Endodermal cell (in vitro differentiated cells): Measurements from ENCODE around the gene KCTD1. TPM values are rescaled to one million over a fixed set of nuclear protein-coding genes. Genes with fewer than 3 reads are reported as not detected.

ENCODE experiments used
- DNase-seq: peaks from one replicate; pipeline ENCODE4 v3.0.0-alpha.2; 2017
- H3K27ac ChIP-seq: 2 replicates; pipeline ENCODE4 v1.5.1; 2013; ENCODE audit warnings: mild to moderate bottlenecking, low read depth, low read length, moderate library complexity
- H3K27me3 ChIP-seq: 2 replicates; pipeline ENCODE4 v1.6.1; 2013; ENCODE audit warnings: mild to moderate bottlenecking, low read length, moderate library complexity; ENCODE audit not compliant: insufficient read depth, control insufficient read depth, poor library complexity, severe bottlenecking
- H3K36me3 ChIP-seq: 2 replicates; pipeline ENCODE4 v1.7.0; 2013; ENCODE audit warnings: mild to moderate bottlenecking, low read length, moderate library complexity; ENCODE audit not compliant: control insufficient read depth, insufficient read depth
- H3K4me1 ChIP-seq: one replicate; pipeline ENCODE4 v1.7.0; 2013; ENCODE audit warnings: low read length; ENCODE audit not compliant: control insufficient read depth, insufficient read depth
- H3K4me3 ChIP-seq: 2 replicates; pipeline ENCODE4 v1.5.1; 2013; ENCODE audit warnings: mild to moderate bottlenecking, low read length, moderate library complexity
- H3K9ac ChIP-seq: 2 replicates; pipeline ENCODE4 v1.6.1; 2013; ENCODE audit warnings: mild to moderate bottlenecking, low read length, moderate library complexity; ENCODE audit not compliant: poor library complexity, severe bottlenecking; ENCODE audit errors: extremely low read depth
- H3K9me3 ChIP-seq: 2 replicates; pipeline ENCODE4 v1.6.1; 2013; ENCODE audit warnings: mild to moderate bottlenecking, low read length, moderate library complexity; ENCODE audit not compliant: control insufficient read depth
- H3K27ac Mint-ChIP-seq: 2 replicates; pipeline ENCODE4 v1.8.0; 2020; ENCODE audit warnings: mixed read lengths
- H3K27me3 Mint-ChIP-seq: 2 replicates; pipeline ENCODE4 v1.8.0; 2021; ENCODE audit warnings: mild to moderate bottlenecking, mixed read lengths; ENCODE audit not compliant: insufficient read depth
- H3K36me3 Mint-ChIP-seq: 2 replicates; pipeline ENCODE4 v1.8.0; 2020; ENCODE audit warnings: low read depth, mixed read lengths
- H3K4me1 Mint-ChIP-seq: 2 replicates; pipeline ENCODE4 v1.8.0; 2020; ENCODE audit warnings: mixed read lengths
- H3K4me3 Mint-ChIP-seq: 2 replicates; pipeline ENCODE4 v1.8.0; 2020; ENCODE audit warnings: mild to moderate bottlenecking, moderate library complexity, mixed read lengths
- H3K9me3 Mint-ChIP-seq: 2 replicates; pipeline ENCODE4 v1.8.0; 2020; ENCODE audit warnings: mild to moderate bottlenecking, mixed read lengths
- CTCF ChIP-seq: fragments of 200-600 bp; sonication (generic); conservative IDR thresholded peaks from 2 replicates; pipeline ENCODE4 v1.5.0; 2021; ENCODE audit warnings: antibody characterized with exemption, mild to moderate bottlenecking
- WGBS, 2 experiments: methylation state at CpG; one replicate each; pipeline versions ENCODE4 v1.1.5 to v1.1.7; 2013; ENCODE audit warnings: missing lambda C conversion rate in 2 of 2, mixed read lengths in 1 of 2; ENCODE audit not compliant: insufficient coverage in 1 of 2, insufficient read length in 1 of 2; 5-methylcytosine and 5-hydroxymethylcytosine counted together
- total RNA-seq, 2 donors: library from RNA; stranded (reverse); fragmentation: NEBNext Ultra II Directional in 1 of 2; extraction: Animal tissue kit (Norgen Biotek cat#: 25700) in 1 of 2; gene quantifications; 2 replicates in 1 of 2; 3 replicates in 1 of 2; pipeline ENCODE4 v1.2.1, GENCODE V29; 2021

Gene KCTD1
- total RNA-seq, 2 donors from 2014 or later = 6.8 to 7.3 TPM

DNA sequence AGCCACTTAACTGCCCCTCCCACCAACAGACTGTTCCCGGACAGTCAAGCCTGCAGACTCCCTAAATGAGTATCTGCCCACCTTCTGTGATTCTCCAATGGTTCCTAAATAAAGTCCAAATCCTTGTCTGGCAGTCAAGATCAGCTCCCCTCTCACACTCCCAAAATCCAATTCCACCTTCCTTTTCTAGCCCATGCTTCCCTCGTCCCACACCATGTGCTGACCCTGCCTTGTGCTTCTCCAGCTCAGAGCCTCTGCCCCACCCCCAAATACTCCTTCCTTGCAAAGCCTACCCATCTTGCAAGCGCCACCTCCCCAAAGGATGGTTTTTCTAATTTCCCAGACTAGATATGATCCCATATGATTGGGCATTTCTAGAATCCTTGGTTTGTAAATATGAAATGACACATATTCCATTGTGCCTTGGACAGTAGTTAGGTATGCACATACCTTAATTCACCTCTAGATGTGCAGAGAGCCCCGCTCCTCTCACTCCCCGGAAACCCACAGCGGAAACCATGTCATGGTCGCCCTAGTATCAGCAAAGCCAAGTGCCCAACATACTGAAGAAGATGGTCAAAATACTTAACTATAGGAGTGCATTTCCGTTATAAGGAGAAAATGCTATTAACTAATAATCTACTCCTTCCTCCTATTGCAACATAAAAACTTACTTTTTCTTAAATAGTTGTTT lies 97.2 kb downstream of the KCTD1 start:
- no peak for DNase-seq
- H3K27ac Mint-ChIP-seq = no peak overlapping the region
- H3K9me3 Mint-ChIP-seq = no peaks in the 10 kb centered on the region
- H3K36me3 Mint-ChIP-seq = no peaks in the 10 kb centered on the region
- H3K4me1 Mint-ChIP-seq = peaks cover 6% of the 10 kb centered on the region
- Histone ChIP-seq H3K4me1 (no peaks in the 10 kb centered on the region), H3K4me3 (no peak overlapping the region), H3K9me3 (no peaks in the 10 kb centered on the region), H3K27ac (no peak overlapping the region), H3K36me3 (no peaks in the 10 kb centered on the region), H3K27me3 (no peaks in the 10 kb centered on the region), H3K9ac (no peak overlapping the region)
- H3K27me3 Mint-ChIP-seq = no peaks in the 10 kb centered on the region
- WGBS, 2 experiments = 92 to 93% methylated on average over 7 to 8 of the region's 8 CpGs
- no peak overlapping the region for H3K4me3 Mint-ChIP-seq
- no peak for TF ChIP-seq CTCF

DNA sequence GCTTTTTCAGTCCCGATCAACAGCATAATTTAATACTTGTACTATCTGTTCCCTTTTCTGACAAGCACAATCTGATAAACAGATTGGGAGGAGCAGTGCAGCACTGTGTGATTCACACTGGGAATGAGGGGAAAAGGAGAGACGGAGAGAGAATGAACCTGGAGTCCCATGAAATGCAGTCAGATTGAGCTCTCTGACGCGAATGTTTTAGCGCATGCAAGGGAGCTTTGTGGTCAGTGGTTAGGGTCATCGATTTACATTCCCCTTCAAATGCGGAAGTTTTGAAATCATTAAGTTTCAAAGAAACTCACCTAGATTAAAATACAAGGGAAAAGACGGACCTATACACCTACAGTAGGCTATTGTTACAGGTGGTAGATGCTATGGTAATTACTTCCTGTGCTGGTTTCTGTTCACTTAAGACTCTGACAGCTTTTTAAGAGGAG lies 99.6 kb downstream of the KCTD1 start:
- Mint-ChIP-seq H3K27ac (no peak overlapping the region), H3K36me3 (no peaks in the 10 kb centered on the region), H3K4me3 (no peak overlapping the region), H3K9me3 (no peaks in the 10 kb centered on the region), H3K27me3 (no peaks in the 10 kb centered on the region), H3K4me1 (peaks cover 6% of the 10 kb centered on the region)
- TF ChIP-seq CTCF = no peak
- Histone ChIP-seq H3K9me3 (peaks cover 5% of the 10 kb centered on the region), H3K27ac (no peak overlapping the region), H3K4me3 (no peak overlapping the region), H3K9ac (no peak overlapping the region), H3K27me3 (no peaks in the 10 kb centered on the region), H3K4me1 (no peaks in the 10 kb centered on the region), H3K36me3 (no peaks in the 10 kb centered on the region)
- 85 to 100% methylated on average over 3 to 8 of the region's 8 CpGs for whole genome bisulfite sequencing, 2 experiments
- DNase-seq = no peak

DNA sequence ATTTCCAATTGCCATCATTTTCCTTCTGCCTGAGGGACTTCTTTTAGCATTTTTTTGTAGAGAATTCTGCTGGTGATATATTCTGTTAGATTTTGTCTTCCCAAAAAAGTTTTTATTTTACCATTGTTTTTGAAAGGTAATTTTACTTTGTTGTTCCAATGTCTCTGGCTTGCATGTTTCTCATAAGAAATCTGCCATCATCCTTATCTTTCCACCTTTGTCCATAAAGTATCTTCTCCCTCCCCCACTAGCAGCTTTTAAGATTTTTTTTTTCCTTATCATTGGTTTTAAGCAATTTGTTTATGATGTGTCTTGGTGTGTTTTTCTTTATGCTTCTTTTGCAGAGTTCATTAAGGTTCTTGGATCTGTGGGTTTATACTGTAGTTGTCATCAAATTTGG lies 104.5 kb downstream of the KCTD1 start:
- Mint-ChIP-seq H3K27me3 (peaks cover 3% of the 10 kb centered on the region), H3K4me1 (peaks cover 3% of the 10 kb centered on the region), H3K9me3 (no peaks in the 10 kb centered on the region), H3K4me3 (no peak overlapping the region), H3K27ac (no peak overlapping the region), H3K36me3 (no peaks in the 10 kb centered on the region)
- no peak for DNase-seq
- TF ChIP-seq CTCF = no peak
- Histone ChIP-seq H3K27me3 (no peaks in the 10 kb centered on the region), H3K36me3 (no peaks in the 10 kb centered on the region), H3K9me3 (peaks cover 5% of the 10 kb centered on the region), H3K4me3 (no peak overlapping the region), H3K4me1 (no peaks in the 10 kb centered on the region), H3K9ac (no peak overlapping the region), H3K27ac (no peak overlapping the region)
